ENCODE measurements around the gene ZNF189. TPM values are rescaled to one million over a fixed set of nuclear protein-coding genes. Genes with fewer than 3 reads are reported as not detected.

ZNF189 gene
- total and polyA plus RNA-seq, 3 donors from 2014 or later: 24.0 to 42.8 (median 32.6) TPM

GRCh38 chr9:101449071-101449721 lies 50.5 kb downstream of the ZNF189 start:
- Histone ChIP-seq H3K4me3 (peak overlapping the region; percentile 55 to 66), H3K27ac (peak overlapping the region in 1 of 2 donors; percentile 60), H3K9me3 (no peaks in the 10 kb centered on the region), H3K36me3 (ENCODE audit: low read depth, missing control alignments) (no peaks in the 10 kb centered on the region), H3K27me3 (no peaks in the 10 kb centered on the region), H3K4me1 (no peaks in the 10 kb centered on the region)
- DNase-seq: peak; percentile 86
- 1 to 2% methylated on average over 26 to 40 of the region's 40 CpGs for WGBS, 2 donors
- TF ChIP-seq, protein P1, sequence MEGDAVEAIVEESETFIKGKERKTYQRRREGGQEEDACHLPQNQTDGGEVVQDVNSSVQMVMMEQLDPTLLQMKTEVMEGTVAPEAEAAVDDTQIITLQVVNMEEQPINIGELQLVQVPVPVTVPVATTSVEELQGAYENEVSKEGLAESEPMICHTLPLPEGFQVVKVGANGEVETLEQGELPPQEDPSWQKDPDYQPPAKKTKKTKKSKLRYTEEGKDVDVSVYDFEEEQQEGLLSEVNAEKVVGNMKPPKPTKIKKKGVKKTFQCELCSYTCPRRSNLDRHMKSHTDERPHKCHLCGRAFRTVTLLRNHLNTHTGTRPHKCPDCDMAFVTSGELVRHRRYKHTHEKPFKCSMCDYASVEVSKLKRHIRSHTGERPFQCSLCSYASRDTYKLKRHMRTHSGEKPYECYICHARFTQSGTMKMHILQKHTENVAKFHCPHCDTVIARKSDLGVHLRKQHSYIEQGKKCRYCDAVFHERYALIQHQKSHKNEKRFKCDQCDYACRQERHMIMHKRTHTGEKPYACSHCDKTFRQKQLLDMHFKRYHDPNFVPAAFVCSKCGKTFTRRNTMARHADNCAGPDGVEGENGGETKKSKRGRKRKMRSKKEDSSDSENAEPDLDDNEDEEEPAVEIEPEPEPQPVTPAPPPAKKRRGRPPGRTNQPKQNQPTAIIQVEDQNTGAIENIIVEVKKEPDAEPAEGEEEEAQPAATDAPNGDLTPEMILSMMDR (IDR thresholded peaks at IDR 0.05): peak; percentile 16 to 52 (median 28)
- no peak for TF ChIP-seq POLR2A (IDR thresholded peaks at IDR 0.05)
- intact Hi-C loops (cut with DNase I; ENCODE audit: low total_unique reads): no loop called here

- no peak overlapping the region for H3K27ac ChIP-seq
These were observed 52.3 kb downstream of the ZNF189 start for GRCh38 chr9:101450931-101451330.

GRCh38 chr9:101451498-101451897 lies 52.8 kb downstream of the ZNF189 start:
- H3K36me3 ChIP-seq (ENCODE audit: low read depth, missing control alignments): no peaks in the 10 kb centered on the region
- no peaks in the 10 kb centered on the region for H3K9me3 ChIP-seq
- intact Hi-C loops (cut with DNase I; ENCODE audit: low total_unique reads): no loop called here
- no peaks in the 10 kb centered on the region for H3K27me3 ChIP-seq
- no peak overlapping the region for H3K4me3 ChIP-seq
- H3K27ac ChIP-seq: no peak overlapping the region
- H3K4me1 ChIP-seq: no peaks in the 10 kb centered on the region
- TF ChIP-seq, protein P1 (IDR thresholded peaks at IDR 0.05): no peak
- no peak for TF ChIP-seq POLR2A (IDR thresholded peaks at IDR 0.05)
- DNase-seq: no peak
- WGBS, 2 donors: 90 to 94% methylated on average over 4 of the region's 4 CpGs

More at GRCh38 chr9:101450931-101451330, 52.3 kb downstream of the ZNF189 start:
- WGBS, 2 donors: 48 to 49% methylated on average over 4 of the region's 4 CpGs
- TF ChIP-seq, protein P1 (IDR thresholded peaks at IDR 0.05): no peak
- no peak for TF ChIP-seq POLR2A (IDR thresholded peaks at IDR 0.05)
- Histone ChIP-seq H3K9me3 (no peaks in the 10 kb centered on the region), H3K4me1 (no peaks in the 10 kb centered on the region), H3K4me3 (no peak overlapping the region), H3K36me3 (ENCODE audit: low read depth, missing control alignments) (no peaks in the 10 kb centered on the region), H3K27me3 (no peaks in the 10 kb centered on the region)
- DNase-seq: no peak
- intact Hi-C loops (cut with DNase I; ENCODE audit: low total_unique reads): no loop called here

- Histone ChIP-seq H3K9me3 (no peaks in the 10 kb centered on the region), H3K27me3 (no peaks in the 10 kb centered on the region), H3K4me3 (no peak overlapping the region), H3K4me1 (no peaks in the 10 kb centered on the region), H3K36me3 (ENCODE audit: low read depth, missing control alignments) (no peaks in the 10 kb centered on the region), H3K27ac (no peak overlapping the region)
- intact Hi-C loops (cut with DNase I; ENCODE audit: low total_unique reads): no loop called here
- TF ChIP-seq, protein P1 (IDR thresholded peaks at IDR 0.05): no peak
- no peak for TF ChIP-seq POLR2A (IDR thresholded peaks at IDR 0.05)
- WGBS, 2 donors: 87 to 91% methylated on average over 4 of the region's 4 CpGs
- DNase-seq: no peak
These were observed 55.3 kb downstream of the ZNF189 start for GRCh38 chr9:101453776-101454570.
